Upper lobe of left lung (tissue), 6 donors: ENCODE measurements around the gene DUSP15. TPM values are rescaled to one million over a fixed set of nuclear protein-coding genes. Genes with fewer than 3 reads are reported as not detected.

Experiments
- ATAC-seq, 2 donors: fragments of 200-7000 bp; cut with Tn5 transposase; one replicate each; pipeline ENCODE4 v1.9.1; 2022; ENCODE audit warnings: mild to moderate bottlenecking in 2 of 2, moderate library complexity in 2 of 2; ENCODE audit not compliant: low FRiP score in 2 of 2
- DNase-seq, 2 donors: peaks; one replicate each; pipeline ENCODE4 v3.0.0-alpha.2; 2019 to 2020
- H3K27ac ChIP-seq, 4 donors: fragments of 200-600 bp; sonication (generic); one replicate each; pipeline ENCODE4 v1.5.1; 2016 to 2019
- H3K27me3 ChIP-seq, 4 donors: fragments of 200-600 bp; sonication (generic); one replicate each; pipeline ENCODE4 v1.5.1; 2017 to 2019
- H3K36me3 ChIP-seq, 4 donors: fragments of 200-600 bp; sonication (generic); one replicate each; pipeline ENCODE4 v1.5.1; 2016 to 2019
- H3K4me1 ChIP-seq, 4 donors: fragments of 200-600 bp; sonication (generic); one replicate each; pipeline ENCODE4 v1.5.1; 2018 to 2019
- H3K4me3 ChIP-seq, 4 donors: fragments of 200-600 bp; sonication (generic); one replicate each; pipeline ENCODE4 v1.5.1; 2017 to 2019; ENCODE audit warnings: mild to moderate bottlenecking in 2 of 4, moderate library complexity in 1 of 4
- H3K9me3 ChIP-seq, 4 donors: fragments of 200-600 bp; sonication (generic); one replicate each; pipeline ENCODE4 v1.5.1; 2018 to 2019
- EP300 ChIP-seq, 4 donors: sonication (generic); formaldehyde crosslinking; IDR thresholded peaks; one replicate each; pipeline ENCODE4 v1.5.1; 2017; ENCODE audit warnings: antibody characterized with exemption in 4 of 4, control low read depth in 2 of 4
- POLR2A ChIP-seq, 4 donors: fragments of 450-650 bp; IDR thresholded peaks; one replicate each; pipeline ENCODE4 v1.5.1; 2016 to 2017; ENCODE audit warnings: antibody characterized with exemption in 4 of 4, mild to moderate bottlenecking in 2 of 4
- POLR2AphosphoS5 ChIP-seq, 2 donors: sonication (generic); formaldehyde crosslinking; IDR thresholded peaks; one replicate each; pipeline ENCODE4 v1.5.1; 2017; ENCODE audit warnings: antibody characterized with exemption in 2 of 2
- WGBS, 2 donors: methylation state at CpG; one replicate each; pipeline ENCODE4 v1.1.5; 2017 to 2018; 5-methylcytosine and 5-hydroxymethylcytosine counted together
- total RNA-seq, 6 donors: library from RNA; depleted of rRNA in 4 of 6; stranded (reverse); fragments of >200 nt in 4 of 6; gene quantifications; one replicate each; pipeline versions ENCODE4 v1.1.0 to v1.2.1, GENCODE V29; 2016 to 2021
- TF ChIP-seq, protein P1 (sequence below), 6 experiments: fragments of 450-650 bp in 4 of 6; fragments of 200-600 bp in 2 of 6; sonication (generic) in 2 of 6; IDR thresholded peaks; one replicate each; pipeline ENCODE4 v1.5.1; 2016 to 2019; ENCODE audit warnings: antibody characterized with exemption in 6 of 6
- donor health status: DM: no; HTN: no; CAD: no; lungs with moderate emphysema.
- donor health status: DM: no; HTN: yes; CAD: no; lungs with severe emphysema.

The DUSP15 gene
- total RNA-seq, 6 donors from 2014 or later: 0.69 to 1.7 (median 1.1) TPM; not detected in 1

DNA sequence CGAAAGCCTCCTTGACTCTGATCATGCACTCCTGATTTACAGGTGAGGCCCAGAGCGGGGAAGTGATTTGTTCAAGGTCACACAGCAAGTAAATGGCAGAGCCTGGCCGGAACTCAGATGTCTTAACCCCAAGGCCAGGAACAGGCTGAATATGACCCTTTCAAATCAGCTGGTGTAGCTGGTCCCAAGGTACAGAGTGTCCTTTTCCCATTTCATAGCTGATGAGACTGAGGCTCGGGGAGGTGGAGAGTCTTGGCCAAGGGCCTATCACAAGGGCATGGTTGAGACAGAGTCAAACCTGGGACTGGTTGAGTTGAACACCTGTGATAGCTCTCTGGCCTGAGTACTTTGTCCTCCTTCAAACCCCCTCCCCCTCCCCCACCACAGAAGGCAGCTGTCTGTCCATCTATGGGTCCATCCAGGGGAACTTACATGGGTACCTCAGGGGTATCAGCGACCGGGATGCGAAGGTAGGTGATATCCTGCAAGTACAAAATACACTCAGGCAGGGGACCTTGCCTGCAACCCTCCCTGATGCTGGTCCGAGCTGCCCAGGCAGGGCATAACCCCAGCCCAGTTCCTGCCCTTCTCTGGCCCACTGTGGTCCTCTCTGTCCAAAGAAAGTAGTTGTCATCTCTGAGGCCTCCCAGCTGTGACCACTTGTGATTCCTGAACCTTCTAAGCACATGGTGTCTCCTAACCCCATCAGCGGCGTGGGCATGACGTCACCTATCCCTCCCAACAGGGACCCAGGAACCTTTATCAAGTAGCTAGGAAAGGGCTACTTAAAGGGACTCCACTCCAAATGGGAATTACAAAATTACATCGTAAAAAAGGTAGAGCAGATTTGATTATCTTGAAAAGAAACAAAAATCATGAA, 5.6 kb downstream of the DUSP15 start:
- no peak overlapping the region for H3K4me3 ChIP-seq
- H3K27me3 ChIP-seq: peaks cover 0 to 12% (median 5%) of the 10 kb centered on the region in 4 donors
- 85 to 90% methylated on average over 8 to 12 of the region's 12 CpGs for WGBS, 2 donors
- no peaks in the 10 kb centered on the region for H3K9me3 ChIP-seq
- peaks cover 21 to 24% (median 23%) of the 10 kb centered on the region in 4 donors for H3K4me1 ChIP-seq
- TF ChIP-seq POLR2AphosphoS5 (IDR thresholded peaks at IDR 0.05) (no peak), POLR2A (IDR thresholded peaks at IDR 0.05) (no peak), EP300 (IDR thresholded peaks at IDR 0.05) (no peak)
- TF ChIP-seq, protein P1, sequence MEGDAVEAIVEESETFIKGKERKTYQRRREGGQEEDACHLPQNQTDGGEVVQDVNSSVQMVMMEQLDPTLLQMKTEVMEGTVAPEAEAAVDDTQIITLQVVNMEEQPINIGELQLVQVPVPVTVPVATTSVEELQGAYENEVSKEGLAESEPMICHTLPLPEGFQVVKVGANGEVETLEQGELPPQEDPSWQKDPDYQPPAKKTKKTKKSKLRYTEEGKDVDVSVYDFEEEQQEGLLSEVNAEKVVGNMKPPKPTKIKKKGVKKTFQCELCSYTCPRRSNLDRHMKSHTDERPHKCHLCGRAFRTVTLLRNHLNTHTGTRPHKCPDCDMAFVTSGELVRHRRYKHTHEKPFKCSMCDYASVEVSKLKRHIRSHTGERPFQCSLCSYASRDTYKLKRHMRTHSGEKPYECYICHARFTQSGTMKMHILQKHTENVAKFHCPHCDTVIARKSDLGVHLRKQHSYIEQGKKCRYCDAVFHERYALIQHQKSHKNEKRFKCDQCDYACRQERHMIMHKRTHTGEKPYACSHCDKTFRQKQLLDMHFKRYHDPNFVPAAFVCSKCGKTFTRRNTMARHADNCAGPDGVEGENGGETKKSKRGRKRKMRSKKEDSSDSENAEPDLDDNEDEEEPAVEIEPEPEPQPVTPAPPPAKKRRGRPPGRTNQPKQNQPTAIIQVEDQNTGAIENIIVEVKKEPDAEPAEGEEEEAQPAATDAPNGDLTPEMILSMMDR (IDR thresholded peaks at IDR 0.05): no peak
- no peak for ATAC-seq
- no peak overlapping the region for H3K27ac ChIP-seq
- no peak for DNase-seq
- no peaks in the 10 kb centered on the region for H3K36me3 ChIP-seq

DNA sequence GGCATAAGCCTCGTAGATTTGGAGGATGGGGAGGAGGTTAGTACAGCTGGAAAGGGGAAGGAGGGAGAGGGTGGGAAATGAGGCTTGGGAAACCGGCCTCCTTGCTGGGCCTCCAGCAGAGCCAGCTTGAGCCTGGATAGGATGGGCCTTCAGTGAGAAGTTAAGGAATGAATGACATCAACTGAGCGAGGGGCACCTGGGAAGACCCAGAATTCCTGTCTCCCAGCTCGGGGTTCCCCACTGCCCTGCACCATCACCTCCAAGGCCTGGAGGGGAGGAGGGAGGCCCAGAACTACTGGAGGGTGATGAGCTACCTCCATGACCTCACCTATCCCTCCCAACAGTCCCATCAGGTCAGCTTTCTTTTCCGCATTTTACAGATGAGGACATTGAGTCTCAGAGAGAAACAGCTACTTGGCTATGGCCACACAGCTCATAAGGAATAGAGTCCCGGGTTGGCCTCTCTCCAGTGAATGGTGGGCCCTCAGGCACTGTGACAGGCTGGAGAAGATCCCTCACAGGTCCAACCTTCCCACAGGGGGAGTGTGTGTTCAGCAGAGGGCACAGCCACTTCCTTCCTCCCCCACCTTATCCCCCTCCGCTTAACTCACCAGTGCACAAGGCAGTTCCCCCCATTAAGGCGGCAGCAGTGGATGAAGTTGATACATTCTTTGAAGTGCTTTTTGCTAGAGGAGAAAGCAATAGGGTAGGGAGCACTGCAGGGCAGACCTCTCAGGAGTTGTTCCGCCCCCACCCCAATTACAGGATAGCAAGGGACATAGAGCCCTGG, 6.8 kb downstream of the DUSP15 start:
- ATAC-seq (no peak), DNase-seq (no peak)

DNA sequence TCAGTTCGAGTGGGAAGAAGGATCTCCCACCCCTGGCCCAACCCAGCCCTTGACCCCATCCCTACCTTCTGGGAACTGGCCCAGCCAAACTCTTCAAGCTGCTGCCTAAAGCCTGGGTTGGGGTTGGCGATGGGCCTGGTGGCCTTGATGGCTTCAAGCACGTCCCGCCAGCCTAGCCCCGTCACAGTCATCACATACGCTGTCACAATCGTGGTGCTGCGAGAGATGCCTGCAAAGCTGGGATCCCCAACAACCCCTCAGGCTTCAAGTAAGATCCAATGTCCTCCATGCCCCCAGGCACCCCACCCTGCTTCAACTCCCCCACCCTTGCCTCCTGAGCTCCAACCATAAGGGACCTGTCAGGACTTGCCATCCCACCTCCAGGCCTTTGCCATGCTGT, 7.8 kb downstream of the DUSP15 start:
- Histone ChIP-seq H3K4me1 (peaks cover 16 to 17% (median 16%) of the 10 kb centered on the region in 4 donors), H3K27me3 (peaks cover 0 to 11% (median 6%) of the 10 kb centered on the region in 4 donors), H3K4me3 (no peak overlapping the region), H3K36me3 (no peaks in the 10 kb centered on the region), H3K27ac (no peak overlapping the region), H3K9me3 (no peaks in the 10 kb centered on the region)
- DNase-seq: no peak
- ATAC-seq: no peak
- TF ChIP-seq, protein P1 (IDR thresholded peaks at IDR 0.05): no peak
- TF ChIP-seq POLR2AphosphoS5 (IDR thresholded peaks at IDR 0.05): no peak
- 92% methylated on average over 8 of the region's 8 CpGs for WGBS, 2 donors

More for the DNA sequence above, 6.8 kb downstream of the DUSP15 start:
- H3K9me3 ChIP-seq: no peaks in the 10 kb centered on the region
- peaks cover 16 to 17% (median 16%) of the 10 kb centered on the region in 4 donors for H3K4me1 ChIP-seq
- H3K4me3 ChIP-seq: no peak overlapping the region
- WGBS, 2 donors: 84 to 88% methylated on average over 8 to 9 of the region's 9 CpGs
- peaks cover 0 to 11% (median 6%) of the 10 kb centered on the region in 4 donors for H3K27me3 ChIP-seq
- no peaks in the 10 kb centered on the region for H3K36me3 ChIP-seq
- no peak overlapping the region for H3K27ac ChIP-seq
- TF ChIP-seq POLR2AphosphoS5 (IDR thresholded peaks at IDR 0.05) (no peak), EP300 (IDR thresholded peaks at IDR 0.05) (no peak), POLR2A (IDR thresholded peaks at IDR 0.05) (no peak)
- TF ChIP-seq, protein P1 (IDR thresholded peaks at IDR 0.05): no peak

DNA sequence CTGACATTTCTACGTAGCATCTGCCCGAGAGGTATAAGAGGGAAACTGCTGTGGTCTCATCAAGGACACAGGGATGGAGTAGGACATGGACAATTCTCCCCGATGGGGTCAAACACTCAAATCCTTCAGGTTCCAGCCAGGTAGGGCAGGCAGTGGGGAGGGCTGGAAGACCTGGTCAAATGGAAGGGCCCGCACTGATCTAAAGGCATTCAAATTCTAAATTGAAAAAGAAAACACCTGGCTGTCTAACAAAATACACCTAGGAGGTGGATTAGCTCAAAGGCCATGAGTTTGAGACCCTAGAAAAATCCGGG, 8.2 kb downstream of the DUSP15 start:
- H3K4me3 ChIP-seq: peak overlapping the region in 1 of 4 donors; percentile 58
- ATAC-seq (no peak), DNase-seq (no peak)
- TF ChIP-seq POLR2AphosphoS5 (IDR thresholded peaks at IDR 0.05): no peak
- TF ChIP-seq, protein P1 (IDR thresholded peaks at IDR 0.05): no peak
- TF ChIP-seq POLR2A (IDR thresholded peaks at IDR 0.05): no peak
- no peak for TF ChIP-seq EP300 (IDR thresholded peaks at IDR 0.05)
- peaks cover 16 to 17% (median 16%) of the 10 kb centered on the region in 4 donors for H3K4me1 ChIP-seq
- 76 to 80% methylated on average over 5 of the region's 5 CpGs for WGBS, 2 donors
- H3K27me3 ChIP-seq: peaks cover 0 to 11% (median 6%) of the 10 kb centered on the region in 4 donors
- no peaks in the 10 kb centered on the region for H3K9me3 ChIP-seq
- no peaks in the 10 kb centered on the region for H3K36me3 ChIP-seq
- H3K27ac ChIP-seq: no peak overlapping the region
